Karpas-422 (cell line): Measurements from ENCODE around the gene CTNNA2. TPM values are rescaled to one million over a fixed set of nuclear protein-coding genes. Genes with fewer than 3 reads are reported as not detected.

Experiments used
- DNase-seq: peaks from one replicate; pipeline ENCODE4 v3.0.0-alpha.2; 2015
- H2AFZ ChIP-seq: fragments of 200-600 bp; sonication (generic); 2 replicates; pipeline ENCODE4 v1.6.1; 2014; ENCODE audit warnings: antibody characterized with exemption, low read length, mixed read lengths
- H3K27ac ChIP-seq: fragments of 200-600 bp; sonication (generic); 2 replicates; pipeline ENCODE4 v1.5.1; 2014; ENCODE audit warnings: mild to moderate bottlenecking, low read length, moderate library complexity
- H3K27me3 ChIP-seq: fragments of 200-600 bp; sonication (generic); 2 replicates; pipeline ENCODE4 v1.6.1; 2014; ENCODE audit warnings: low read length, mixed read lengths
- H3K36me3 ChIP-seq: fragments of 200-600 bp; sonication (generic); 2 replicates; pipeline ENCODE4 v1.6.1; 2014; ENCODE audit warnings: low read length, mixed read lengths; ENCODE audit not compliant: insufficient read depth
- H3K4me1 ChIP-seq: fragments of 200-600 bp; sonication (generic); 2 replicates; pipeline ENCODE4 v1.6.1; 2014; ENCODE audit warnings: mild to moderate bottlenecking, low read length, mixed read lengths
- H3K4me2 ChIP-seq: fragments of 200-600 bp; sonication (generic); 2 replicates; pipeline ENCODE4 v1.6.1; 2014; ENCODE audit warnings: low read length, low read depth, mild to moderate bottlenecking; ENCODE audit not compliant: poor library complexity, severe bottlenecking
- H3K4me3 ChIP-seq: fragments of 200-600 bp; sonication (generic); 2 replicates; pipeline ENCODE4 v1.5.1; 2014; ENCODE audit warnings: mild to moderate bottlenecking, antibody characterized with exemption, low read length, mixed read lengths
- H3K79me2 ChIP-seq: fragments of 200-600 bp; sonication (generic); 2 replicates; pipeline ENCODE4 v1.6.1; 2014; ENCODE audit warnings: mild to moderate bottlenecking, low read length, mixed read lengths
- H3K9ac ChIP-seq: fragments of 200-600 bp; sonication (generic); 2 replicates; pipeline ENCODE4 v1.6.0; 2014; ENCODE audit warnings: low read length
- H3K9me2 ChIP-seq: fragments of 200-600 bp; sonication (generic), shearing (Covaris generic); replicated peaks from 2 replicates; pipeline ENCODE4 v1.6.0; 2014; ENCODE audit warnings: mild to moderate bottlenecking, low read length, moderate library complexity; ENCODE audit not compliant: insufficient read depth
- H3K9me3 ChIP-seq: fragments of 300-700, 200-600 bp; sonication (generic); 2 replicates; pipeline ENCODE4 v1.6.1; 2014; ENCODE audit warnings: low read length, mixed read lengths
- H4K20me1 ChIP-seq: fragments of 200-600 bp; sonication (generic); 2 replicates; pipeline ENCODE4 v1.6.1; 2014; ENCODE audit warnings: mild to moderate bottlenecking, antibody characterized with exemption, low read length, low read depth; ENCODE audit not compliant: insufficient read depth
- total RNA-seq: library from RNA; depleted of rRNA; stranded (reverse); fragments of >200 nt; shearing (Covaris generic); gene quantifications from 2 replicates; pipeline ENCODE4 v1.2.3, GENCODE V29; 2014; ENCODE audit warnings: low replicate concordance

The CTNNA2 gene
- total RNA-seq, 1 experiment from 2014 or later: not detected

DNA sequence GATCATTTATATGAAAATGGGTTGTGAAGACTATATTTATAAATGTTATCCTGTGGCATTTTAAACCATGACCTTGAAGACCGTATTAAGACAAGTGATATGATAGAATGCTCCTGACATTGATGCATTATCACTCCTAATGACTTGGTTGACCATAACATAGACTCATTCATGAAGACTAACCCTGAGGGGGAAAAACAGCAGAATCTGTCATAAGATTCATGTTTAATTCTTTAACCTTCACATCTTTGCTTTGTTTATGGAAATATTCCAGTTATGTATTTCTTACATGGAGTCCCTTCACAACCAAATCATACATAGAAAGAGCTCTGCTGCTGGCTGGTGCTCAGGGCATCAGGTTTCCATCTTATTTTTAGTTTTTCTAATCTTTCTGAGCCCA, 78.4 kb downstream of the CTNNA2 start:
- no peaks in the 10 kb centered on the region for H3K36me3 ChIP-seq
- DNase-seq: no peak
- 0 out of 2 replicates have a peak, but pooled peaks cover 3% of the 10 kb centered on the region for H3K27me3 ChIP-seq
- H3K4me1 ChIP-seq: no peaks in the 10 kb centered on the region
- H2AFZ ChIP-seq: no peak overlapping the region
- H3K27ac ChIP-seq: no peak overlapping the region
- no peak overlapping the region for H3K4me3 ChIP-seq
- H3K9me2 ChIP-seq: no peaks in the 10 kb centered on the region
- H3K9me3 ChIP-seq: no peaks in the 10 kb centered on the region
- H3K4me2 ChIP-seq: no peak overlapping the region
- no peaks in the 10 kb centered on the region for H4K20me1 ChIP-seq
- no peaks in the 10 kb centered on the region for H3K79me2 ChIP-seq
- no peak overlapping the region for H3K9ac ChIP-seq

DNA sequence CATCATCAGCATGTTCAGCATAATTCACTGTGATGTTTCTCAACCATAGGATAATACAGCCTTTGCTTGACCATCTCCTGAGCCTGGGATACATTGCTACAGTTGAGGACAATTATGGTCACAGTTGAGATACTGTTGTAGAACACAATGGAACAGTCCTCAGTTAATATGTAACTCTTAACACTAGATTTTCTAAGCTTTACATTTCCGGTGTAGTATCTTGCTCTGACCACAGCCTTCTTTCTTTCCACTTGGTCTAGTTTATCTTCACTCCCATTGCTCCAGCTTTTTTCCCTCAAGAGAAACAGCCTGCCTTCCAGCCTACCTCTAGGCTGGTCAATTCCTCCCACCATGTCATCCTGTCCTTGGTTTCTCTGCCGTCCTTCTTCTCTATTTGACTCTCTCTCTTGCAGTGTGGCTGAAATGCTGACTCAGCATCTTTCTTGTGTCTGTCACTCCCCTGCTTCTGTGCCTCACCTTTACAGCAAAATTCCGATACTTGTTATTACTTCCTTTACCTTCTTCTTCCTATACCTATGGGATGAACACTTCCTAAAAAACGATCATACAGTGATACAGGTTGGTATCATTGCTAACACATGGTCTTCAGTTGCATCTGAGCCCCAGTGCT, 80.5 kb downstream of the CTNNA2 start:
- Histone ChIP-seq H3K36me3 (no peaks in the 10 kb centered on the region), H3K4me3 (no peak overlapping the region), H3K4me1 (no peaks in the 10 kb centered on the region), H3K9me2 (no peaks in the 10 kb centered on the region), H3K4me2 (no peak overlapping the region), H2AFZ (no peak overlapping the region), H3K27me3 (0 out of 2 replicates have a peak, but pooled peaks cover 3% of the 10 kb centered on the region), H3K9ac (no peak overlapping the region), H3K9me3 (no peaks in the 10 kb centered on the region), H3K79me2 (no peaks in the 10 kb centered on the region), H4K20me1 (no peaks in the 10 kb centered on the region), H3K27ac (no peak overlapping the region)
- DNase-seq: no peak

GRCh38 chr2:79596403-79596802, 83.6 kb downstream of the CTNNA2 start:
- Histone ChIP-seq H4K20me1 (no peaks in the 10 kb centered on the region), H3K4me3 (no peak overlapping the region), H3K9me2 (no peaks in the 10 kb centered on the region), H3K9me3 (no peaks in the 10 kb centered on the region), H3K4me2 (no peak overlapping the region), H2AFZ (no peak overlapping the region), H3K4me1 (no peaks in the 10 kb centered on the region), H3K27me3 (no peaks in the 10 kb centered on the region), H3K36me3 (no peaks in the 10 kb centered on the region), H3K79me2 (no peaks in the 10 kb centered on the region), H3K27ac (no peak overlapping the region), H3K9ac (no peak overlapping the region)
- DNase-seq: no peak

DNA sequence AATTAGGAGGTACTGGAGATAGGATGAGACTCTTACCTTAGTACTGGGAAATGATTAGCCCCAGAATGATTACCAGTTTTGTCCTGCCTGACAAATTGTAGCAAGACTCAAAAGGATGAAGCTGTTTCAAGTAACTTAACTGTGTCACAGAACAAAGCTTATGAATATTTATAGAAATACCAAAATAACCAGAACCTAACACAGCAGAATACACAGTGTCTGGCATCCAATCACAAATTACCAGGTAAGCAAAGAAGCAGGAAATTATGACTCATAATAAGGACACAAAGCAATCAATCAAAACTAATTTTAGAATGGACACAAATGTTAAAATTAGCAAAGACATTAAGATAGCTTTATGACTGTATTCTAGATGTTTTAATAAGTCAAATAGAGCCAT, 91.9 kb downstream of the CTNNA2 start:
- H2AFZ ChIP-seq: no peak overlapping the region
- DNase-seq: no peak
- no peak overlapping the region for H3K27ac ChIP-seq
- H4K20me1 ChIP-seq: no peaks in the 10 kb centered on the region
- no peaks in the 10 kb centered on the region for H3K27me3 ChIP-seq
- no peaks in the 10 kb centered on the region for H3K9me3 ChIP-seq
- H3K79me2 ChIP-seq: no peaks in the 10 kb centered on the region
- no peak overlapping the region for H3K4me2 ChIP-seq
- no peaks in the 10 kb centered on the region for H3K36me3 ChIP-seq
- H3K9ac ChIP-seq: no peak overlapping the region
- H3K9me2 ChIP-seq: no peaks in the 10 kb centered on the region
- H3K4me1 ChIP-seq: no peaks in the 10 kb centered on the region
- no peak overlapping the region for H3K4me3 ChIP-seq

GRCh38 chr2:79611448-79612016, 98.7 kb downstream of the CTNNA2 start:
- H3K36me3 ChIP-seq: no peaks in the 10 kb centered on the region
- H3K27ac ChIP-seq: no peak overlapping the region
- H3K9me2 ChIP-seq: no peaks in the 10 kb centered on the region
- H3K9ac ChIP-seq: no peak overlapping the region
- H4K20me1 ChIP-seq: no peaks in the 10 kb centered on the region
- no peak overlapping the region for H3K4me3 ChIP-seq
- H3K4me1 ChIP-seq: no peaks in the 10 kb centered on the region
- H2AFZ ChIP-seq: no peak overlapping the region
- no peaks in the 10 kb centered on the region for H3K27me3 ChIP-seq
- no peak overlapping the region for H3K4me2 ChIP-seq
- H3K9me3 ChIP-seq: no peaks in the 10 kb centered on the region
- no peak for DNase-seq
- H3K79me2 ChIP-seq: no peaks in the 10 kb centered on the region

- Histone ChIP-seq H3K9ac (no peak overlapping the region), H3K27ac (no peak overlapping the region), H3K4me3 (no peak overlapping the region), H3K9me3 (no peaks in the 10 kb centered on the region), H3K79me2 (no peaks in the 10 kb centered on the region), H3K27me3 (no peaks in the 10 kb centered on the region), H3K4me2 (no peak overlapping the region), H3K9me2 (no peaks in the 10 kb centered on the region), H2AFZ (no peak overlapping the region), H3K4me1 (no peaks in the 10 kb centered on the region), H4K20me1 (no peaks in the 10 kb centered on the region), H3K36me3 (no peaks in the 10 kb centered on the region)
- DNase-seq: no peak
These were observed 100.1 kb downstream of the CTNNA2 start for GRCh38 chr2:79612999-79613398.

- Histone ChIP-seq H3K79me2 (no peaks in the 10 kb centered on the region), H3K27me3 (no peaks in the 10 kb centered on the region), H4K20me1 (no peaks in the 10 kb centered on the region), H3K36me3 (no peaks in the 10 kb centered on the region), H2AFZ (no peak overlapping the region), H3K4me1 (no peaks in the 10 kb centered on the region), H3K4me3 (no peak overlapping the region), H3K4me2 (no peak overlapping the region), H3K9ac (no peak overlapping the region), H3K27ac (no peak overlapping the region), H3K9me2 (no peaks in the 10 kb centered on the region), H3K9me3 (no peaks in the 10 kb centered on the region)
- no peak for DNase-seq
These were observed 106.6 kb downstream of the CTNNA2 start for GRCh38 chr2:79619442-79619841.

GRCh38 chr2:79619976-79620375, 107.1 kb downstream of the CTNNA2 start:
- no peak overlapping the region for H3K27ac ChIP-seq
- no peaks in the 10 kb centered on the region for H3K36me3 ChIP-seq
- H3K9me3 ChIP-seq: no peaks in the 10 kb centered on the region
- no peak overlapping the region for H3K4me3 ChIP-seq
- H2AFZ ChIP-seq: no peak overlapping the region
- H3K9me2 ChIP-seq: no peaks in the 10 kb centered on the region
- no peak for DNase-seq
- no peaks in the 10 kb centered on the region for H4K20me1 ChIP-seq
- no peak overlapping the region for H3K9ac ChIP-seq
- no peaks in the 10 kb centered on the region for H3K79me2 ChIP-seq
- no peaks in the 10 kb centered on the region for H3K27me3 ChIP-seq
- H3K4me2 ChIP-seq: no peak overlapping the region
- H3K4me1 ChIP-seq: no peaks in the 10 kb centered on the region
